ENCODE measurements around the gene IFNL2.

The IFNL2 gene

DNA sequence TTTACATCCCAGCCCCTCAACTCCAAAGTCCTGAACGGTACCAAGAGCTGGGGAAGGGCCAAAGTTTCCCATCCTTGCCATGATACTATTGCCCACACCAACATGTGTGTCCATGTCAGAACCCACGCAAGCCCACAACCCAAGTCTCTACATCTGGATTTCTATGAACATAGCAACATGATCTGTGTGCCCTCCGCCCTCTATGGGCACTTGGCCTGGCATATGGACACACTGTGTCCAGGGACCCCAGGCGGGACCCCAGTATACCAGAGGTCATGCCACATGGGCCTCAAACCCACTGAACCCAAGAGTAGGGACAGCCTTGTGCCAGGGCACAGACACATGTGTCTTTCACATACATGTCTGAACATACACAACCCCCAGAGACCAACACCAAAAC lies 50.5 kb downstream of the IFNL2 start:
- DNase-seq (ENCODE audit: low read depth), result no peak

DNA sequence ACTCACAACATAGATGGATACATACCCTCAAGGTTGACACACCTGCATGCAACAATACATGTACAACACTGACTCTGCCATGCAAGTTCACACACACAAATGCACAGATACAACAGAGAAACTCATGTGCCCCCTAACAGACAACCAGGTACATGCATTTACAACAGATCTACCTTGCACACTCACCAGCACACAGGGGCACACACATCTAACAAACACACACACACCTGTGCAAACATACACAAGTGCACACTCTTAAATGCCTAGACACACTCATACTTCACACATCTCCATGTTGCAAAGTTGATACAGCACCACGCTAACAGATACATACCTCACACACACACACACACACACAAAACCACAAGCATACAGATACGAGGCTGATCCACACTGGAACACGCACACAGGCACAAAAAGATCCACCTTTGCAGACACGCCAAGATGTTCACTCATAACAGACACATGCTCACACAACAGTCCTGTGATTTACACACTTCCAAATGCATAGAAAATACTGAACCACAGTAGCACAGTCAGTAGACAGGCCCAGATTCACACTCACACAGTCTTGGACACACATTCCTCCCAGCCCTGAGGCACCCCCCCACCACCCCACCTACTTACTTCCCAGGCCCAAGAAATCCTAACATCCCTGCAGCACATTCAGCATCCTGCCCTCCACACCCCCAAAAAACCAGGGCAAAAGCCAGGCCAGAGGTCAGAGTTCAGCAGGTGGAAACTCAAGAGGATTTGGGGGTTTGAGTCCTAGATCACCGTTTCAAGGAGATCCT lies 51.1 kb downstream of the IFNL2 start:
- no peak for DNase-seq (ENCODE audit: low read depth)

Measured in HS-27A (cell line).